ENCODE measurements around the gene CD34.
"Not testable (repeated sequence)": the region's sequence is repeated elsewhere in the genome, so short reads cannot be mapped to it uniquely, and the experiment has no call there.

CD34 gene

GRCh38 chr1:207910591-207911354, at the start of gene CD34:
TSS of gene CD34 (minus strand) at chr1:207911125. CDS start at chr1:207911080, 45 bp downstream.
- no peak for DNase-seq (ENCODE audit: low read depth in 2 of 2)

- no peak for DNase-seq (ENCODE audit: low read depth in 2 of 2)
These were observed 49.4 kb upstream of the CD34 start for GRCh38 chr1:207960346-207960745.

- DNase-seq (ENCODE audit: low read depth in 2 of 2) = no peak
These were observed 49.0 kb upstream of the CD34 start for GRCh38 chr1:207959910-207960309.

- no peak for DNase-seq (ENCODE audit: low read depth in 2 of 2)
These were observed 48.4 kb upstream of the CD34 start for GRCh38 chr1:207959141-207959825.

- no peak for DNase-seq (ENCODE audit: low read depth in 2 of 2)
These were observed 47.6 kb upstream of the CD34 start for GRCh38 chr1:207958376-207959139.

- DNase-seq (ENCODE audit: low read depth in 2 of 2) = no peak
These were observed 46.1 kb upstream of the CD34 start for GRCh38 chr1:207956986-207957385.

GRCh38 chr1:207954104-207954503, 43.2 kb upstream of the CD34 start:
- no peak for DNase-seq (ENCODE audit: low read depth in 2 of 2)

- no peak for DNase-seq (ENCODE audit: low read depth in 2 of 2)
These were observed 42.0 kb upstream of the CD34 start for GRCh38 chr1:207952617-207953542.

- DNase-seq (ENCODE audit: low read depth in 2 of 2) = no peak
These were observed 40.7 kb upstream of the CD34 start for GRCh38 chr1:207951652-207952051.

GRCh38 chr1:207950750-207951149, 39.8 kb upstream of the CD34 start:
- DNase-seq (ENCODE audit: low read depth in 2 of 2) = no peak

GRCh38 chr1:207949571-207950195, 38.8 kb upstream of the CD34 start:
- DNase-seq (ENCODE audit: low read depth in 2 of 2) = no peak

GRCh38 chr1:207948536-207949250, 37.8 kb upstream of the CD34 start:
- DNase-seq (ENCODE audit: low read depth in 2 of 2) = no peak

GRCh38 chr1:207946756-207947155, 35.8 kb upstream of the CD34 start:
- no peak for DNase-seq (ENCODE audit: low read depth in 2 of 2)

- DNase-seq (ENCODE audit: low read depth in 2 of 2) = no peak
These were observed 33.6 kb upstream of the CD34 start for GRCh38 chr1:207944571-207944970.

- not testable (repeated sequence) for DNase-seq (ENCODE audit: low read depth in 2 of 2)
These were observed 31.4 kb upstream of the CD34 start for GRCh38 chr1:207942337-207942741.

GRCh38 chr1:207941665-207942064, 30.7 kb upstream of the CD34 start:
- no peak for DNase-seq (ENCODE audit: low read depth in 2 of 2)

GRCh38 chr1:207938016-207938415, 27.1 kb upstream of the CD34 start:
- DNase-seq (ENCODE audit: low read depth in 2 of 2) = no peak

- DNase-seq (ENCODE audit: low read depth in 2 of 2) = no peak
These were observed 26.3 kb upstream of the CD34 start for GRCh38 chr1:207937204-207937603.

- DNase-seq (ENCODE audit: low read depth in 2 of 2) = no peak
These were observed 24.2 kb upstream of the CD34 start for GRCh38 chr1:207935166-207935583.

GRCh38 chr1:207933205-207933800, 22.4 kb upstream of the CD34 start:
- DNase-seq (ENCODE audit: low read depth in 2 of 2) = no peak
